Mucosa of rectum (tissue), 2 donors: ENCODE results near the gene FOXO3.
A peak's percentile ranks its signal among the peaks of the same experiment; 100 is the strongest.

ENCODE experiments used
- H3K27ac ChIP-seq, 2 donors: one replicate each; pipeline ENCODE4 v1.7.0; 2013; ENCODE audit warnings: inconsistent platforms in 2 of 2, low read depth in 2 of 2, low read length in 2 of 2
- H3K27me3 ChIP-seq, 2 donors: one replicate each; pipeline ENCODE4 v1.7.0; 2013; ENCODE audit warnings: low read length in 2 of 2; ENCODE audit not compliant: control insufficient read depth in 2 of 2, insufficient read depth in 2 of 2
- H3K36me3 ChIP-seq, 2 donors: one replicate each; pipeline ENCODE4 v1.7.0; 2013; ENCODE audit warnings: low read length in 2 of 2; ENCODE audit not compliant: control insufficient read depth in 2 of 2, insufficient read depth in 2 of 2
- H3K4me1 ChIP-seq, 2 donors: one replicate each; pipeline ENCODE4 v1.7.0; 2013; ENCODE audit warnings: low read length in 2 of 2, mild to moderate bottlenecking in 1 of 2; ENCODE audit not compliant: control insufficient read depth in 2 of 2, insufficient read depth in 2 of 2
- H3K4me3 ChIP-seq, 2 donors: one replicate each; pipeline ENCODE4 v1.7.0; 2013; ENCODE audit warnings: low read length in 2 of 2
- H3K9ac ChIP-seq, 2 donors: one replicate each; pipeline ENCODE4 v1.7.0; 2013; ENCODE audit warnings: low read length in 2 of 2, low read depth in 1 of 2, mild to moderate bottlenecking in 1 of 2
- H3K9me3 ChIP-seq, 2 donors: one replicate each; pipeline ENCODE4 v1.7.0; 2013; ENCODE audit warnings: low read length in 2 of 2; ENCODE audit not compliant: control insufficient read depth in 2 of 2
- donor health status: healthy.
- donor health status: Normal muscosa, but diverticular disease.

Gene FOXO3

GRCh38 chr6:108732091-108732870 lies 171.6 kb downstream of the FOXO3 start:
- Histone ChIP-seq H3K4me1 (peaks cover 10 to 22% of the 10 kb centered on the region in 2 donors), H3K9me3 (no peaks in the 10 kb centered on the region), H3K27ac (peak overlapping the region; percentile 16 to 42), H3K4me3 (no peak overlapping the region), H3K9ac (no peak overlapping the region), H3K27me3 (no peaks in the 10 kb centered on the region), H3K36me3 (no peaks in the 10 kb centered on the region)

GRCh38 chr6:108733051-108733450 lies 172.3 kb downstream of the FOXO3 start:
- H3K9me3 ChIP-seq = no peaks in the 10 kb centered on the region
- H3K4me1 ChIP-seq = peaks cover 10 to 22% of the 10 kb centered on the region in 2 donors
- H3K27ac ChIP-seq = peak overlapping the region; percentile 42 to 59
- H3K27me3 ChIP-seq = no peaks in the 10 kb centered on the region
- H3K9ac ChIP-seq = peak overlapping the region in 1 of 2 donors; percentile 7
- H3K36me3 ChIP-seq = no peaks in the 10 kb centered on the region
- no peak overlapping the region for H3K4me3 ChIP-seq

GRCh38 chr6:108733706-108734265 lies 173.1 kb downstream of the FOXO3 start:
- peaks cover 10 to 22% of the 10 kb centered on the region in 2 donors for H3K4me1 ChIP-seq

More at GRCh38 chr6:108733706-108734265, 173.1 kb downstream of the FOXO3 start:
- Histone ChIP-seq H3K9ac (no peak overlapping the region), H3K36me3 (no peaks in the 10 kb centered on the region), H3K27me3 (no peaks in the 10 kb centered on the region), H3K4me3 (no peak overlapping the region), H3K9me3 (no peaks in the 10 kb centered on the region), H3K27ac (peak overlapping the region; percentile 42 to 59)
